Upper lobe of left lung (tissue), 4 donors: ENCODE data around the gene SLC25A11.

Experiments
- CTCF ChIP-seq, 6 experiments: fragments of 450-650 bp in 4 of 6; fragments of 200-600 bp in 2 of 6; sonication (generic) in 2 of 6; IDR thresholded peaks; one replicate each; pipeline ENCODE4 v1.5.1; 2016 to 2019; ENCODE audit warnings: antibody characterized with exemption in 6 of 6
- EP300 ChIP-seq, 4 donors: sonication (generic); formaldehyde crosslinking; IDR thresholded peaks; one replicate each; pipeline ENCODE4 v1.5.1; 2017; ENCODE audit warnings: antibody characterized with exemption in 4 of 4, control low read depth in 2 of 4
- POLR2A ChIP-seq, 4 donors: fragments of 450-650 bp; IDR thresholded peaks; one replicate each; pipeline ENCODE4 v1.5.1; 2016 to 2017; ENCODE audit warnings: antibody characterized with exemption in 4 of 4, mild to moderate bottlenecking in 2 of 4
- POLR2AphosphoS5 ChIP-seq, 2 donors: sonication (generic); formaldehyde crosslinking; IDR thresholded peaks; one replicate each; pipeline ENCODE4 v1.5.1; 2017; ENCODE audit warnings: antibody characterized with exemption in 2 of 2

GRCh38 chr17:4987767-4988567 is 48.1 kb upstream of the SLC25A11 start:
- no peak for TF ChIP-seq CTCF (IDR thresholded peaks at IDR 0.05)
- peak in 1 of 4 donors; percentile 20 for TF ChIP-seq POLR2A (IDR thresholded peaks at IDR 0.05)
- no peak for TF ChIP-seq POLR2AphosphoS5 (IDR thresholded peaks at IDR 0.05)
- no peak for TF ChIP-seq EP300 (IDR thresholded peaks at IDR 0.05)
